ENCODE results near the gene ZNF281. TPM values are rescaled to one million over a fixed set of nuclear protein-coding genes. Genes with fewer than 3 reads are reported as not detected.
"Not testable (repeated sequence)": the region's sequence is repeated elsewhere in the genome, so short reads cannot be mapped to it uniquely, and the experiment has no call there.

ZNF281 gene
- total and polyA plus RNA-seq, 2 of the 4 experiments (the other 2 are of a cell fraction): 7.0 to 37.5 TPM

DNA sequence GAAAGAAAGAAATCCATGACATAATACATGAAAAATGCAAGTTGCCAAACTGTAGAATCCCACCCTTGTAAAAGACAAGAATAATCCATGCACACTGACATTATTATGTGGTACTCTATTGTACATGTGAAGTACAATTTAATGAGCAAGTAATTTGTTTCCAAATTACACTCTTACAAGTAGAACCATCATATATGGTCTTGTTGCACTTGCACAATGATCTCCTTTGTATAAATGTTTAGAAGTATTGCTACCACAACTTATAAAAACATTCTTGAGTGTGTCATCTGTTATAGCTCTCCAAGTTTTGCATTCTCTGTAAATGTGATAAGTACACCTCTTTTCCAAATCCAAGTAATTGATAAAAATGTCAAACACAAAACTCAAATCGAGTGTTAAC is 29.1 kb upstream of the ZNF281 start:
- Histone ChIP-seq H4K8ac (ENCODE audit: low read depth in 2 of 2, low read length in 2 of 2) (no peak overlapping the region), H2BK120ac (ENCODE audit: low read depth, low read length) (0 out of 2 replicates have a peak overlapping the region, but pooled peaks have one; percentile 53), H2BK20ac (ENCODE audit: low read depth, low read length) (peak overlapping the region; percentile 80; the same call in 1 of the 2 replicates), H4K91ac (ENCODE audit: insufficient read depth, low read depth, low read length) (no peak overlapping the region), H4K5ac (ENCODE audit: low read depth, low read length) (no peak overlapping the region), H2AK5ac (ENCODE audit: low read depth, low read length) (no peak overlapping the region), H3K4ac (ENCODE audit: low read depth, low read length) (no peak overlapping the region; the same call in 1 of the 2 replicates), H3K4me1 (ENCODE audit: control insufficient read depth, insufficient read depth, low read length) (peaks cover 9% of the 10 kb centered on the region), H3K4me2 (ENCODE audit: low read depth, low read length) (peak overlapping the region; percentile 32; the same call in 1 of the 2 replicates), H2BK5ac (ENCODE audit: low read depth, low read length, poor library complexity, severe bottlenecking) (peak overlapping the region; percentile 72), H2AK9ac (replicated peaks; ENCODE audit: low read depth, low read length, poor library complexity) (no peak overlapping the region), H3K18ac (ENCODE audit: low read depth, low read length) (no peak overlapping the region), H2BK15ac (ENCODE audit: low read depth, low read length) (peak overlapping the region; percentile 84; the same call in 1 of the 3 replicates), H3K9me3 (ENCODE audit: control insufficient read depth, insufficient read depth, low read length) (no peaks in the 10 kb centered on the region), H3K14ac (replicated peaks; ENCODE audit: low read depth, low read length) (no peak overlapping the region), H4K20me1 (ENCODE audit: insufficient read depth, low read length) (no peaks in the 10 kb centered on the region), H3K36me3 (ENCODE audit: control insufficient read depth, insufficient read depth, low read length) (no peaks in the 10 kb centered on the region), H3K79me1 (ENCODE audit: low read depth in 1 of 2, low read length in 2 of 2) (no peaks in the 10 kb centered on the region), H3K27me3 (ENCODE audit: control insufficient read depth, insufficient read depth, low read length) (no peaks in the 10 kb centered on the region), H3K56ac (ENCODE audit: extremely low read depth, insufficient read depth, low read length) (no peak overlapping the region), H3K9ac (ENCODE audit: low read depth, low read length) (no peak overlapping the region), H3K9me1 (ENCODE audit: insufficient read depth, low read length) (no peaks in the 10 kb centered on the region), H3K27ac (ENCODE audit: insufficient read depth, low read length) (no peak overlapping the region; the same call in 1 of the 2 replicates), H3K4me3 (ENCODE audit: insufficient read depth, low read depth, low read length) (no peak overlapping the region), H2AFZ (replicated peaks; ENCODE audit: low read length, poor library complexity) (no peak overlapping the region), H3K23ac (ENCODE audit: low read depth, low read length) (no peak overlapping the region)
- no CpG with 5 or more reads among the region's 1 CpG for WGBS, 2 experiments (ENCODE audit: extremely low coverage in 2 of 2, insufficient read length in 1 of 2)
- ChIA-PET CTCF (no interaction called here), POLR2A (ENCODE audit: unreplicated experiment) (no interaction called here)
- no TSS peak for BruUV-seq (replicated peaks)
- no peak for TF ChIP-seq RCOR1 (IDR thresholded peaks at IDR 0.05; ENCODE audit: insufficient replicate concordance, low read length)
- TF ChIP-seq RFX5 (IDR thresholded peaks at IDR 0.05; ENCODE audit: low read depth, low read length): no peak
- TF ChIP-seq POLR2A (IDR thresholded peaks at IDR 0.05; ENCODE audit: low read depth, low read length): no peak
- no peak for TF ChIP-seq ELK1 (IDR thresholded peaks at IDR 0.05; ENCODE audit: borderline replicate concordance, low read depth, low read length)
- TF ChIP-seq CEBPB (IDR thresholded peaks at IDR 0.05; ENCODE audit: low read depth, low read length): peak; percentile 96
- TF ChIP-seq FOS (IDR thresholded peaks at IDR 0.05; ENCODE audit: low read depth, low read length): peak; percentile 30; the same call in 1 of the 2 replicates
- intact Hi-C loops (cut with micrococcal nuclease) (no loop called here), in situ Hi-C loops (cut with MboI; ENCODE audit: low sequenced_read_pairs) (no loop called here), dilution Hi-C loops (cut with HindIII; ENCODE audit: low sequenced_read_pairs, unreplicated experiment) (no loop called here)
- DNase-seq: peak; percentile 84
- ATAC-seq (ENCODE audit: low read depth): peak; percentile 86

DNA sequence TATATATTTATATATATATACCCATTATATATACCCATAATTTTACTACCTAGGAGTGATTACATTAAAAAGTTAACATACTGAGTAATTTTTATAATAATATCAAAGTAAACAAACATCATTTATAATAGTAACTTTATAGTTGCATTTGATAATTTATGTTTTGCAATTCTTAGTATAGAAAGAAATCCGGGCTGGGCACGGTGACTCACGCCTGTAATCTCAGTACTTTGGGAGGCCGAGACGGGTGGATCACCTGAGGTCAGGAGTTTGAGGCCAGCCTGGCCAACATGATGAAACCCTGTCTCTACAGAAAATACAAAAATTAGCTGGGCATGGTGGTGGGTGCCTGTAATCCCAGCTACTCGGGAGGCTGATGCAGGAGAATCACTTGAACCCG is 28.6 kb upstream of the ZNF281 start:
- H2AFZ ChIP-seq (replicated peaks; ENCODE audit: low read length, poor library complexity); H4K20me1 ChIP-seq (ENCODE audit: insufficient read depth, low read length); H3K4me3 ChIP-seq (ENCODE audit: insufficient read depth, low read depth, low read length); H3K23ac ChIP-seq (ENCODE audit: low read depth, low read length); H2BK120ac ChIP-seq (ENCODE audit: low read depth, low read length); H4K91ac ChIP-seq (ENCODE audit: insufficient read depth, low read depth, low read length); H3K9ac ChIP-seq (ENCODE audit: low read depth, low read length); H3K4me1 ChIP-seq (ENCODE audit: control insufficient read depth, insufficient read depth, low read length); H2AK9ac ChIP-seq (replicated peaks; ENCODE audit: low read depth, low read length, poor library complexity); dilution Hi-C loops (cut with HindIII; ENCODE audit: low sequenced_read_pairs, unreplicated experiment); H3K4ac ChIP-seq (ENCODE audit: low read depth, low read length); H2AK5ac ChIP-seq (ENCODE audit: low read depth, low read length); H2BK20ac ChIP-seq (ENCODE audit: low read depth, low read length); H3K36me3 ChIP-seq (ENCODE audit: control insufficient read depth, insufficient read depth, low read length); H3K79me1 ChIP-seq (ENCODE audit: low read depth in 1 of 2, low read length in 2 of 2); ATAC-seq (ENCODE audit: low read depth); H3K9me1 ChIP-seq (ENCODE audit: insufficient read depth, low read length); H3K56ac ChIP-seq (ENCODE audit: extremely low read depth, insufficient read depth, low read length); POLR2A ChIA-PET (ENCODE audit: unreplicated experiment); intact Hi-C loops (cut with micrococcal nuclease); BruUV-seq (replicated peaks); H3K14ac ChIP-seq (replicated peaks; ENCODE audit: low read depth, low read length); H4K5ac ChIP-seq (ENCODE audit: low read depth, low read length); in situ Hi-C loops (cut with MboI; ENCODE audit: low sequenced_read_pairs); H3K27me3 ChIP-seq (ENCODE audit: control insufficient read depth, insufficient read depth, low read length); H3K9me3 ChIP-seq (ENCODE audit: control insufficient read depth, insufficient read depth, low read length); DNase-seq; H4K8ac ChIP-seq (ENCODE audit: low read depth in 2 of 2, low read length in 2 of 2); H3K18ac ChIP-seq (ENCODE audit: low read depth, low read length); H2BK15ac ChIP-seq (ENCODE audit: low read depth, low read length); H3K4me2 ChIP-seq (ENCODE audit: low read depth, low read length); H2BK5ac ChIP-seq (ENCODE audit: low read depth, low read length, poor library complexity, severe bottlenecking): not testable (repeated sequence)
- 100% methylated on average over 1 of the region's 7 CpGs; no CpG with 5 or more reads in 1 of the 2 experiments for WGBS, 2 experiments (ENCODE audit: extremely low coverage in 2 of 2, insufficient read length in 1 of 2)
- H3K27ac ChIP-seq (ENCODE audit: insufficient read depth, low read length): peak overlapping the region; percentile 16; the same call in 1 of the 2 replicates
- CTCF ChIA-PET: interaction anchor here (0.5 kb wide), 1 partner anchor 118 kb away, joined by 3 read pairs; no protein-coding TSS in a partner anchor
